Prostate gland (tissue), 2 donors: ENCODE measurements around the gene CD81.

Experiments used
- CTCF ChIP-seq, 4 experiments: fragments of 200-600 bp in 2 of 4; fragments of 450-650 bp in 2 of 4; sonication (generic) in 2 of 4; IDR thresholded peaks; 1 replicate in 3 of 4; 2 replicates in 1 of 4; pipeline ENCODE4 v1.5.1; 2016 to 2019; ENCODE audit warnings: antibody characterized with exemption in 4 of 4, mild to moderate bottlenecking in 2 of 4, moderate library complexity in 2 of 4
- POLR2A ChIP-seq: fragments of 450-650 bp; IDR thresholded peaks from one replicate; pipeline ENCODE4 v1.6.1; 2016; ENCODE audit warnings: antibody characterized with exemption, mild to moderate bottlenecking

DNA sequence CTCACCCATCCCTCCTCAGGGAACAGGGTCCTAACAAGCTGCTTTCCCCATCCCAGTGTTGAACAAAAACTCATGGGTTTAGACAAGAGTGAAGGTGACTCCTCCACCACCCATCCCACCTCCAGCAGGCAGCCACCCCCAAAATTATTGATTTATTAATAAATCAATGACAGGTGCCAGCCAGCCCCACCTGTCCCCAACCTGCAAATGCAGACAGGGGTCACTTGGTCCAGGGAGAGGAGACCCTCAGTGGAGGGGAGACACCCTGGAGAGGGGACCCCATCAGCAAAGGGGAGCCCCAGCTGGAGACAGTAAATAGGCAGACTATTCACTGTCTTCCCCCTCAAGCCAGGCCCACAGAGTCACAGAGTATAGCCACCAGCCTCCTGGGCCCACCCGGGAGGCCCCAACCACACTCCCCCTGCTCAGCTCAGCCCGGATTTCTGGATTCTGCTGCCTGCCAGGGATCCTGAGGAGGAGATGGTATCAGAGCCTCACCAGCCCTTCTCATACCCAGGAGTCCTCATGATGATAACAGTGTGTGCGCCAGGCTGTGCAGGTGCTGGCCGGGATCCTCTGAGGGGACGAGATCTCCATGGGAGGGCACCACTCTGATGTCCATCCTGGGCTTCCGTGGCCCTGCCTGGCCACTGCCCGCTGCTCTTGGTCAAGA is 8.8 kb upstream of the CD81 start:
- TF ChIP-seq POLR2A (no peak), CTCF (IDR thresholded peaks at IDR 0.05) (no peak)
